ENCODE measurements around the gene GGTLC1.
"Not testable (repeated sequence)": the region's sequence is repeated elsewhere in the genome, so short reads cannot be mapped to it uniquely, and the experiment has no call there.

Gene GGTLC1

DNA sequence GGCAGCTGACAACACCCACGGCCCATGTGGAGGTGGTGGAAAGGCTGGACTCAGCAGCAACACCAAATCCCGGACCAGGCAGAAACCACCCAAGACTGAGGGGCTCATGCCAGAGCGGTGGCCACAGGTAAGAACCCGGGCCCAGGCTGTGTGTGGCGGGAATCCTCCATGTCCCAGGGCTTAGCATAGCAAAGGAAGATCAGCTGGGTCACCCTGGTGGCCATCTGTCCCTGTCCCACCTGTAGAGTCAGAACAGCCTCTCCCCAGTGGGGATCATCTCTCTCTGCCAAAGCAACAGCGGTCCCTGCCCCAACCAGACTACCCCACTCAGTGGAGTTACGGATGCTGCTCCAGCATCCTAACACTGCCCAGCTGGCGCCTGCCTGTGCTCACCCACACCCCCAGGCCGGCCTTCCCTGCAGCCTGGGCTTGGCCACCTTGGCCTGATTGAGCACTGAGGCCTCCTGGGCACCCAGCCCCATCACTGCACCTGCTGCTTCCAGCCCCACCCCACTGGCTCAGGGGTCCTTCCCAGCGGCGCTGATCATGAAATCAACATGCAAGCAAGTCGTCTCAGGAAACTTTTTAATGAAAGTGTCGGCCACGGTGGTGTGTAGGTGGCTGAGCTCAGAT lies 5.5 kb upstream of the GGTLC1 start:
- not testable (repeated sequence) for DNase-seq (ENCODE audit: low read depth in 2 of 2)

DNA sequence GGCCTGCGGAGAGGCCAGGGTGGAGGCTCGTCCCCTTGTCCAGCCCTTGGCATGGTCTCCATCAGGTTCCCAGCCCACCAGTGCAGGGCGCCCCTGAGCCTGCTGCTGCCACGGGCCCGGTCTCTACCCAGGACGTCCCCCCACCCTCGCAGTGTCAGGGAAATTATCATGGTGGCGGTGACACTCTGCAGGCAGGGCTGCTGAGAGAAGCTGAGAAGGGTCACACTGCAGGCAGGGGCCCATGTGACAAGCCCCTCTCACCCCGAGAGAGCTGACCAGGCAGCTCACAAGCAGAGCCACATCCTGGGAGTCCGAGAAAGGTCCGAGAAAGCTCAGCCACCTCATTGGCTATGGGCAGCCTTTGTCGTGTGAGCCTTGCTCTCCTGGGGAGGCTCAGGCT lies 4.9 kb upstream of the GGTLC1 start:
- DNase-seq (ENCODE audit: low read depth in 2 of 2): not testable (repeated sequence)

DNA sequence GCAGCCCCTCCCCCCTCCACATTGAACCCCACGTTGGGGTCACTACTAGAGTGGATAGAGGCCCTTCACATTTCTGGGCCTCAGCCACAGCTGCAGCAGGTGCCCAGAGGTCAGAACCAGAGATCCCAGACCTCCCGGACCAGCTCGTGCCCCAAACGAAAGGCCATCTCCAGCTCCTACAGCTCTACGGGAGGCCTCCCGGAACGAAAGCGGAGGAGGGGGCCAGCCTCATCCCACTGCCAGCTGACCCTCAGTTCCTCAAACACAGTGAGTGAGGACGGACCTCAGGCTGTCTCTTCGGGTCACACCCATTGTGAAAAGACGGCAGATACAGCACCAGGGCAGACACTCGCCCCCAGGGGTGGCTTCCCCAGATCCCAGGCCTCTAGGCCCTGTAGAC lies 1.7 kb upstream of the GGTLC1 start:
- DNase-seq (ENCODE audit: low read depth in 2 of 2): not testable (repeated sequence)

DNA sequence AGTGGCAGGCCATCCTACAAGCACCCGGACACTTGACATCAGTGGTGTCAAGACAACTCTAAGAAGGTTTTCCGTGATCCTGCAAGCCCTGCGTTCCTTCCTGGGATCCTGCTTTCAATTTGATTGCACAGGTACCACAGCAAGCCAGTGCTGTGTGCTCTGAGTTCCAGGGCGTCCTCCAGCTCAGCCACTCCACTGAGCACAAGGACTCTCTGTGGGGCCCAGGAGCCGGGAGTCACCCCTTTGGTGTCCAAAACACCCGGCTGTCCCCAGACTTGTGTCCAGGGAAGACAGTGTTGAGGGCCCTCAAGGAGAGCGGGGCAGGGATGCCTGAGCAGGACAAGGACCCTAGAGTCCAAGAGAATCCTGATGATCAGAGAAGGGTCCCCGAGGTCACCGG lies 387 bp upstream of the GGTLC1 start:
- not testable (repeated sequence) for DNase-seq (ENCODE audit: low read depth in 2 of 2)

DNA sequence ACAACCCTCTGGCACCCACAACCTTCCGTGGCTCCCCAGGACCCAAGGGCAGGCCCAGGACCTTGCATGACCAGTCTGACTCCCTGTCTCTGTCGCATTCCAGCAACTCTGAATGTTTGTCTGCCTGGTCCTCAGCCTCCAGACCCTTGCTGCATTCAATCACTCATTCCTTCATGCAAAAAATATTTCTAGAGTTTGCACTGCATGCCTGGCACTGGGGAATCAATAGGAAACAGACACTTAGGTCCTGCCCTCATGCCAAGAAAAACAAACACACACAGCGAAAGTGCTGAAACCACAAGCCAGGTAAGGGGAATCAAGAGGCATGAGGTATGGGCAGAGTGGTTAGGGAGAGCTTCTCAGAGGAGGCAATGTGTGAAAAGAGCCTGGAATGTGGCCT lies 1.9 kb downstream of the GGTLC1 start:
- not testable (repeated sequence) for DNase-seq (ENCODE audit: low read depth in 2 of 2)

DNA sequence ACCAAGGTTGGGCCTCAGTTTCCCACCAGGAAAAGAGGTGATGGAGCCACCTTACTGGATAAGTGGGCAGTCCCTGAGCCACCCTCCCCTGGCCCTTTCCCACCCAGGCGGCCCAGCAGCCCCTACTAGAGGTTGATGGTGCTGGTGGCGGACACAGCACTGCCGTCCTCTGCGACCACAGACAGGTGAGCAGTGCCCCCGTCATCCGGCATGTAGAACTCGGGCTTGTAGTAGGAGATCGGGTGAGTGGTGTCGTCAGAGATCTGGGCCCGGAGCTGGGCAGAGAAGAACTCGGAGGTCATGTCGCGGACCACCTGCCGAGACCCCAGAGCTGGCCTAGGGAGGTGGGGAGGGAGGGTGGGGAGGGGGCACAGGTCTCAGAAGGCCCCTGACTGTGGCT lies 2.3 kb downstream of the GGTLC1 start:
- not testable (repeated sequence) for DNase-seq (ENCODE audit: low read depth in 2 of 2)

DNA sequence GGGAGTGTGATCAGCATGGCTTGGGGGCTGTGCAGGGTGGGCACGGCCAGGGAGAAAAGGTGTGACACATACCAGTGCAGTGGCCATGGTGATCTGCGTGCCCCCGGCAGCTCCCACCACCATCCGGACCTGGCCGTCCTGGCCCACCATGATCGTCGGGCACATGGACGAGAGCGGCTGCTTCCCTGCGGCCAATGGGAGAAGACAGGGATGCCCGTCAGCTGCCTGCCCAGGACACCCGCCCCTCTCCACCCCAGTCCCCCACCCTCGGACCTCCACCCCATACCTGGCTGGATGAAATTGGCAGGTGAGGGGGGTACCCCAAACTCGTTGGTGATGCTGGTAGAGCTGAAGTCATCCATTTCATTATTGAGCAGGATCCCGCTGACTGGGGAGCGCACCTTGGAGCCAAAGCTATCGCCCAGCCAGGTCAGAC lies 2.8 kb downstream of the GGTLC1 start:
- DNase-seq (ENCODE audit: low read depth in 2 of 2): not testable (repeated sequence)

DNA sequence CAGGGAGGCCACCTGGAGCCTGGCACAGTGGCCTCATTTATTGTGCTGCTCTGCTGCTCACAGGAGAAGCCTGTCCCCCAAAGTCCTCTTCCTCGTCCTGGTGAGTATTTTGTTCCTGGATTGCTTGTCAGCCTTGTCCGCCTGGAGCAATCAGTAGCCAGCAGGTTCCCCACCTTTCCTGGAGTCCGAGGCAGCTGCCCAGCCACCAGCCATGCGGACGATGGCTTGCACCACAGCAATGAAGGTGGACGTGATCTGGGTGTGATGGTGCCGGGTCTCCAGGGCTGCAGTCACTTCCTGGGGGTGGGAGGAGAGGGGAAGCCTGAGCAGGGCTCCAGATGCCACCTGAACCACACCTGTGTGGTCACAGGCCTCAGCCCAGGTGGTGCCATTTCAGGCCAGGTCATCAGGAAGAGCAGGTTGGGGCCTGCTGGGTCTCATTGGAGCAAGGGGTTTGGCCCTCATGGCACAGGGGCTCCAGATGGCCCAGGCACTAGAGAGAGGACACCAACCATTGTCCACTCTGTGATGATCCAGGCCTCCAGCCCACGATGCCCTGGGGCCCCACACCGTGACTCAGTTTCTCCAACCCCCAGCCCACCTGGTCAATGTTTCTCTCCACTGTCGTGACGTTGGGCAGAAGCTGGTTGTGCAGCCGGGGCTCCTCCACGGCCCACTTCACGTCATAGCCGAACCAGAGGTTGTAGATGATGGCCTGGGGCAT lies 3.4 kb downstream of the GGTLC1 start:
- not testable (repeated sequence) for DNase-seq (ENCODE audit: low read depth in 2 of 2)

DNA sequence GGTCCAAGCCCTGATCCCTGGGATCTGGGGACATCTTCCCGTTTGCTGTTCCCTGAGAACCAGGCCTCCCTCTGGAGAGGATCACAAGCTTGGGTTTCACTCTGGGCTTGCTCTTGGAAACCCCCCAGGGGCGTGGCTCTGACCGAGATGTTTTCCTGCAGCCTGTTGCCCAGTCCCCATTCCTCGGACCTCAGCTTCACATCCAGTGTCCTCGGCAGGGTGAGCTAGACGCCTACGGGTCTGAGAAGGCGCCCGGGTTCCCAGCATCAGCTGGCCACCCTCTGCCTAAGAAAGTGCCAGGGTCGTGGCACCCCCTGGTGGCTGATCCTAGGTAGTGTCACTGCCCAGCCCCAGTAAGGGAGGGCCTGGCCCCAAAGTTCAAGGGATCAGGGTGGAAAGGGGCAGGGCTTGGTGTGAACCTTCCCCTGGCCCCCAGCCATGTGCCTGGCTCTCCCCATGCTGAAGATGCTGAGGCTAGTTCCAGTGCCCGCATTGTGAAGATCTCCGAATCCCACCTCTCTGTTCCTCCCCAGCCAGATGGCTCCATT lies 4.0 kb downstream of the GGTLC1 start:
- DNase-seq (ENCODE audit: low read depth in 2 of 2): not testable (repeated sequence)

DNA sequence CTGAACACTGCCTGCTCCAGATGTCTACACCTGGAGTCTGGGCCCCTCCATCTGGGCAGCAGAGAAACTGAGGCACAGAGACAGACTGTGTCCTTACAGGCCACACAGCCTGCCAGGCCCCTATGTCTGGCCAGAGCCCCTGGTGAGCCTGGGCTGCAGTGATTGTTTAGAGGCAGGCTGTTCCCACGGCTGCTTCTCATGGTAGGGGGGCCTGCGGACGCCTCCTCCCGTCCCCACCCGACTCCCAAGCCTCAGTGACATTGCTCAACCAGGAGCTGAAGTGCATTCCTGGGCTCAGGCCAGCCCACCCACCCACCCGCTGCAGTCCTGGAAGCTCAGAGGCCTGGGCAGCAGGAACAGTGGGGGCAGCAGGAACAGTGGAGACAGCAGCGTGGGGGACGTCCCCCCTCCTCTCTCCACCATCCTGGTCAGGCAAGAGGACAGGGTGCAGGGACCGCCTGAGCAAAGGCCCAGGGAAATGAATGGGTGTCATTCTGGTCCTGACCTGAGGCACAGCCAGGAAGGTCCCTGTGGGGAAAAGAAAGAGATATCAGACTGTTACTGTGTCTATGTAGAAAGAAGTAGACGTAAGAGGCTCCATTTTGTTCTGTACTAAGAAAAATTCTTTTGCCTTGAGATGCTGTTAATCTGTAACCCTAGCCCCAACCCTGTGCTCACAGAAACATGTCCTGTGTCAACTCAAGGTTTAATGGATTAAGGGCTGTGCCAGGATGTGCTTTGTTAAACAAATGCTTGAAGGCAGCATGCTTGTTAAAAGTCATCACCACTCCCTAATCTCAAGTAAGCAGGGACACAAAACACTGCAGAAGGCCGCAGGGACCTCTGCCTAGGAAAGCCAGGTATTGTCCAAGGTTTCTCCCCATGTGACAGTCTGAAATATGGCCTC lies 6.2 kb downstream of the GGTLC1 start:
- DNase-seq (ENCODE audit: low read depth in 2 of 2): not testable (repeated sequence)

DNA sequence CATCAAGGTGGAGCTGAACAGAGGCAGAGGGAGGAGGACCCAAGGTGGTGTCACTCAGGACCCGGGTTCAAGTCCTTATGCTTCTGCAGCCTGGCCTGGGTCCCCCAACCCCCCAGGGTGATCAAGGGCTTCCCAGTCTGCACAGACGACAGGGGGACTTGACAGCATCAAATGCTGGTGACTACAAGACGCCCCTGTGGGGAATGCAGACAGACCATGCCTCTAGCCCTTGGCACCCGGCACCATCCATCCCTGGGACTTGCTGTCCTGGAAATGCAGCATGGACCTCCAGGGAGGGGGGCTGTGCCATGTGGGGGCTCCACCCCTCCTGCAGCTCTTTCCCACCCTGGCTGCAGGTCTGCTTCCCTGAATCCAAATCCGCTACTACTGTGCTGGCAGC lies 7.1 kb downstream of the GGTLC1 start:
- DNase-seq (ENCODE audit: low read depth in 2 of 2): not testable (repeated sequence)

DNA sequence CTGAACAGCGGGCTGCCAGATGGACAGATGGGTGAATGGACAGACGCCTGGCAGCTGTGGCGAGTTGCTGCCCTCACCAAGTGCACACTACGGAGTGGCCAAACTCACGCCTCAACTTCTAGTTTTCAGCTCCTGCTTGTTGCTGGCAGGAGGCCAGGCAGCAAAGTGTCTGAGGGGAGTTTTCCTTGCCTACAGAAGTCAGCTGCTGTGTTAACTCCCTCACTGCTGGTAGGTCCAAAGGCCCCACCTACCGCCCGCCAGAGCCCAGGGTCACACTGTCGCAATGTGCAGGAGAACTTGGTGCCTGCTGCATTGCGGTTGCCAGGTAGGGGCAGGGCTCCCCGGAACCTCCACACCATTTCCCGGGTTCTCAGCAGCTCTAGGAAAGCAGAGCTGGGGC lies 7.6 kb downstream of the GGTLC1 start:
- not testable (repeated sequence) for DNase-seq (ENCODE audit: low read depth in 2 of 2)

DNA sequence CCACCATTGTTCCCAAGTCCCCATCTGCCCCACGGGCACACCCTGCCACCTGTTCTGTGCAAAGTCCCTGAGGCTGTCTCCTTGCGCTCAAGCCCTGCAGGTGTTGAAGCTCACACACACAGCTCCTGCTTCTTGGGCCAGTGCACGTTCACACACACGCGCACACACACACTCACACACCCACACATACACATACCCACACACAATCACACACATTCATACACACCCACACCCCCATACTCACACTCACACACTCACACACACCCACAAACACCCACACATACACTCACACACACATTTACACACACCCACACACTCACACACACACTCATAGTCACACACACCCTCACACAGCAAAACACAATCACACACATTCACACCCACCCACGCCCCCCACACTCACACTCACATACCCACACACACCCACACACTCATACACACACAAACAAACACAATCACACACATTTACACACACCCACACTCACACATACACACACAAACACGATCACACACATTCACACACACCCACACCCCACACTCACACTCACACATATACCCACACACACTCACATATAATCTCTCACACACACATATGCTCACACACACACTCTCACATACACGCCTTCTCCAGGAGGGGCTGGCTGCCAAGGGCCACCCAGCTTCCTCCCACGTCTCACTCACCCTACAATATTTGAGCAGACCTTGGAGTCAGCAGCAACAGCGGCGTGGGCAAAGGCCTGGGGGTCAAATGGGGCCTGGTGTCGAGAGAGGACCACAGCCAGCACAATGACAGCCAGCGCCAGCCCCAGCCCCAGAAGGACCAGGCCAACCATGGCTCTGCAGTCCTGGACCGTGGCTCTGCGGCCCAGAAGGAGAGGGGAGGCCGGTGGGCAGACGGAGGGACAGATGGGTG lies 8.4 kb downstream of the GGTLC1 start:
- DNase-seq (ENCODE audit: low read depth in 2 of 2): not testable (repeated sequence)

DNA sequence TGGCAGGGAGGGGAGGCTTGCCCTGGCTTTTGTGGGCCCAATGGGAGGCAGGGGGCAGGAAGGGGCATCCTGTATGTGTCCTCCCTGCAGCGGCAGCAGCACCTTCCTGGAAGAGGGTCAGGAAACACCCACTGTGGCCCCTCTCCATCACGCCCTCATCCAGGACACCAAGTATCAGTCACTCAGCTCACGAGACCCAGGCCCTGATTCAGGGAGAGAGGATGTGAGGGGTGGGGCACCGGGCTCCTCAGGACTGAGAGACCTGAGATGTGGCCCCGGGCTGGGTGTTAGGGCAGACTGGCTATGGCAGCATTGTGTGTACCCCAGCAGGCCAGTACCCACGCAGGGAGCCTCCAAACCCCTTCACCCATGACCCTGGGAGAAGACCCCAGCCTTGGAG lies 9.2 kb downstream of the GGTLC1 start:
- DNase-seq (ENCODE audit: low read depth in 2 of 2): not testable (repeated sequence)

DNA sequence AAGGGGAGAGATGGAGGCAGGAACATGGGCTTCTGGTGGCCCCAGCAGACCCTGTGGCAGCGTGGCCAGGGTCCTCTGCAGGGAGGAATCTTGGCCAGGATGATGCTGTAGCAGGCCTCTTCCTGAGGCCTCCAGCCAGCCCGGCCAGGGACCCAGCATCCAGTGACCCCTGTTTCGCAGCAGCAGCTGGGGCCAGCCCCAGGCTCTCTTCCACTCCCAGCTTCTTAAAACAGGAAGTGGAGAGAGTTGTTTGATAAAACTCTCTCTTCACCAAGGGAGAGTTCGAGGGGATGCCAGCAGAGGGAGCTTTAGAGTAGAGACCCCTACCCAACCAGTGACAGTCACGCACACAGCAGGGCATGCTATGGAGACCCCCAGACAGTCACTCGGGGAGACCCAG lies 10.1 kb downstream of the GGTLC1 start:
- not testable (repeated sequence) for DNase-seq (ENCODE audit: low read depth in 2 of 2)

DNA sequence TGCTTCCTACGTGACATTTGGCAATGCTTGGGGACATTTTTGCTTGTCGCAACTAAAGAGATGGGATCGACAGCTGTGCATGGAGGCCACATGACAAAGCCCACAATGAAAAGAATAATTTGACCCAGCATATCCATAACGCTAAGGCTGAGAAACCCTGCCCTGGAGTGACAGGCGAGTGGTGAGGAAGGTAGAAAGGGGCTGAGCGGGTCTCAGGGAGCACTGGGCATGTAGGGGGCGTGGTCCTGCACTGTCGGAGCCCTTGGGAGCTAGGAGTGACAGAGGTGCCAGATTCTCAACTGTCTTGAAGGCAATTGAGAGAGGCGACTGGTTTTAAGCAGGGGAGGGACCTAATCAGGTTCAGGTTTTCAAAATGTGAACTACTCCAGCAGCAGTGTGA lies 13.6 kb downstream of the GGTLC1 start:
- DNase-seq (ENCODE audit: low read depth in 2 of 2): no peak

DNA sequence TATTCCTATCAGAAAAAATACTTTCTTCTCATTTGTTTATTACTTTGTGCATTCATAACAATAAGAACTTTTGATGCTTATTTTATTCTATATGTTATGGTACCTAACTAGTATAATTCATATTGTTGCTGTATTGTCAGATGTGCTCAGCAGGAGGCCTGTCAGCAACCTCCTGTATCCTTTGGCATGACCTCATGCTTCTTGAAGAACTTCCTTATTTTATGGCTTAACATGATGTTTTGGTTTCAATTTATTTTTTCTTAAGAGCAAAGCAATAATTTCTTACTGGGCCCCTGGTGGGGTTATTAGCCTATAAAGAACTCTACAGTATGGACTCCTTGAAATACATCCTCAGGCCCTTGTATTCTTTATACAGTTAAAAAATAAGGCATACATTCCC lies 17.3 kb downstream of the GGTLC1 start:
- no peak for DNase-seq (ENCODE audit: low read depth in 2 of 2)

DNA sequence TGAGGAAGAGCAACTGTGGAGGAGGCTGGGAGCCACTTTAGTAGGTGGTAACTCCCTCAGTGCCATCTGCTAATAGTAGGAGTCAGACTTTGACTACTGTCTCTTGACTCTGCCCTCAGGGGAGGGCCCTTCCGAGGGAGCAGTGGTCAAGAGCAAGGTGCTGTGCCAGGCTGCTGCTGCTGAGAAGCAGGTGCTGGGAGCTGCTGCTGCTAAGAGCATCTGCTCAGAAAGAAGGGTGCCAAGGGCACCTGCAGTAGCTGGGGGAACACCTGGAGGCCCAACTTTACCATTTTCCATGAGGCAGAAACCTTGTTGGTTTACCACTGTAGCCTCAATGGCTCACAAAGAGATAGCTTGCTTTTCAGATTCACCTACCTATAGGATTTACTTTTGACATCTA lies 18.5 kb downstream of the GGTLC1 start:
- DNase-seq (ENCODE audit: low read depth in 2 of 2): no peak

DNA sequence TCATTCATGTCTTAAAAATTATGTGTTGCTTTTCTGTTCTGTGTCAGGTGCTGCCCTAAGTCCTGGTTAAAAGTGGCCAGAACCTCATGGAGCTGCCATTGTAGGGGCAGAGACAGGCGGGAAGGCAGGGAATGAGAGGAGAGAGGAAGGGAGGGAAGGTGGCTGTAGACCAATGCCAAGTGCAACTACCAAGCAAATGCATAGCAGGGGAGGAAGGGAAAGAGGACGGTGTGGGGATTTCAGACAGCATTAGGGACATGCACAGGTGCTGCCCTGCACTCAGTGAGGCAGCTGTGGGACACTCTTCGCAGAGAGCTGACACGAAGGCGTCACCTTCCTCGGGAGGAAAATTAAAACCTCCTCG lies 21.0 kb downstream of the GGTLC1 start:
- no peak for DNase-seq (ENCODE audit: low read depth in 2 of 2)

DNA sequence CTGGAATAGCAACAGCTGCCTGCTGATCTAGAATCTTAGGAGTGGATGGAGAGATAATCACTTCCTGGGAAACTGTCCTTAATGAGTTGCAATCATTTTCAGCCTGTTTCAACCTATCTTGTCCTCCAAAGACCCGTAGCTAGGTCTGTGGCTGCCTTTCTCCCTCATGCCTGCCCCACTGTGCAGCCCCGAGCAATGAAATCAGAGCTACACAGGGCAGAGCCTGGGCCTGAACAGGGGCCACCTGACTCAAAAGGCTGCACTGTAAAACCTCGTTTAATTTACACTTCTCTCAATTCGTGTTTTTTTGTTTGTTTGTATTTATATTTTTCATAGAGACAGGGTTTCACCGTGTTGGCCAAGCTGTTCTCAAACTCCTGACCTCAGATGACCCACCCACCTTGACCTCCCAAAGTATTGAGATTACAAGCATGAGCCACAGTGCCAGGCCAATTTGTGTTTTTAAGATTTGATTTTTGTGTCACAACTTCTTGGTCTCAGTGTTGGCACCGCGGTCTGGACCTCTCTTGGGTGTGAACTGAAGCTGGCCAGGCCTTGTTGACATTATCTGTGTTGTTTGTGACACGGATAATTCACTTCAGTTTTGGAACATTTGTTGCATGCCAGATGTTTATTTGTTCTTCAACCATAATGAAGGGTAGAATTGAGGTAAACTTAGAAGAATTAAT lies 21.5 kb downstream of the GGTLC1 start:
- DNase-seq (ENCODE audit: low read depth in 2 of 2): no peak

DNA sequence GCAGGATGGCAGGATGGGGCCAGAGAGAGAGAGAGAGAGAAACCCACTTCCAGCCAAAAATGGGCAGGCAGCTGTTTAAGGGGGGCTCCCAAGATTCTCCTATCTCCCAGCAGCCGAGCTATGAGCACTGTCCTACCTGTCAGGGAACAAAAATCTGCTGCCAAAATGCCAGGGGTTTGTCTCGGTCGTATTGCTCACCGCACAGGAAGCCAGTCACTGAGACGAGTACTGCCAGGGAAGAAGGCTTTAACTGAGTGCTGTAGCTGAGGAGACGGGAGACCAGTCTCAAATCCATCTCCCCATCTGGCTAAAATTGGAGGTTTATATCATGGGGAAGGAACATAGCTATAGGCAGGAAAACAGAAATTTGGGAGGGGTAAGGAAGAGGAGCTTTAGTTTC lies 22.3 kb downstream of the GGTLC1 start:
- no peak for DNase-seq (ENCODE audit: low read depth in 2 of 2)
